ENCODE measurements around the gene ARHGEF10L.

DNA sequence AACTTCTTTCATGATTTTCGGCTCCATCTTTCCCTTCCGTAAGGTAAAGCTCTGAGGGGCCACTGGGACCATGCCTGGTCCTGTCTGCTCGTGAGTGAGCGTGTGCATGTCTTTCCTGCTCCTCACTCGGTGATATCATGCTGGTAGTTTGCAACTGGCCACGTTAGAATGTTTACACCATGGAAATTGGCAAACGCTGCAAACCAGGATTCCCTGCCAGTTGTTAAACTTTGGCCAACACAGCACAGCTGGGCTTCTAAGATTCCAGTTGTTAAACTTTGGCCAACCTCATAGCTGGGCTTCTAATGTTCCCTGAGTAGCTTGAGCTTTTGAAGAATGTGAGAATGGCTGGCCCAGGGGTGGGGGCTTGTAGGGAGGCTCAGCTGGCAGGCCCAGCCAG, 147.6 kb downstream of the ARHGEF10L start:
- TF ChIP-seq, protein P1, sequence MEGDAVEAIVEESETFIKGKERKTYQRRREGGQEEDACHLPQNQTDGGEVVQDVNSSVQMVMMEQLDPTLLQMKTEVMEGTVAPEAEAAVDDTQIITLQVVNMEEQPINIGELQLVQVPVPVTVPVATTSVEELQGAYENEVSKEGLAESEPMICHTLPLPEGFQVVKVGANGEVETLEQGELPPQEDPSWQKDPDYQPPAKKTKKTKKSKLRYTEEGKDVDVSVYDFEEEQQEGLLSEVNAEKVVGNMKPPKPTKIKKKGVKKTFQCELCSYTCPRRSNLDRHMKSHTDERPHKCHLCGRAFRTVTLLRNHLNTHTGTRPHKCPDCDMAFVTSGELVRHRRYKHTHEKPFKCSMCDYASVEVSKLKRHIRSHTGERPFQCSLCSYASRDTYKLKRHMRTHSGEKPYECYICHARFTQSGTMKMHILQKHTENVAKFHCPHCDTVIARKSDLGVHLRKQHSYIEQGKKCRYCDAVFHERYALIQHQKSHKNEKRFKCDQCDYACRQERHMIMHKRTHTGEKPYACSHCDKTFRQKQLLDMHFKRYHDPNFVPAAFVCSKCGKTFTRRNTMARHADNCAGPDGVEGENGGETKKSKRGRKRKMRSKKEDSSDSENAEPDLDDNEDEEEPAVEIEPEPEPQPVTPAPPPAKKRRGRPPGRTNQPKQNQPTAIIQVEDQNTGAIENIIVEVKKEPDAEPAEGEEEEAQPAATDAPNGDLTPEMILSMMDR (IDR thresholded peaks at IDR 0.05): no peak
- no peak for TF ChIP-seq POLR2A (IDR thresholded peaks at IDR 0.05)

Data from prostate gland (tissue), 2 donors.